CD8-positive, alpha-beta memory T cell (primary cell): ENCODE results near the gene MYBPC3. TPM values are rescaled to one million over a fixed set of nuclear protein-coding genes. Genes with fewer than 3 reads are reported as not detected.

Experiments used
- CTCF ChIA-PET: fragments of 350-600 bp; sonication (Branson Sonifier 250); formaldehyde crosslinking; loops from one replicate; lab custom pipeline; 2021; ENCODE audit warnings: antibody characterized with exemption; lab: Charles Lee
- POLR2A ChIA-PET: fragments of 350-600 bp; sonication (Branson Sonifier 250); formaldehyde crosslinking; loops from one replicate; lab custom pipeline; 2021; ENCODE audit warnings: antibody characterized with exemption; lab: Charles Lee
- DNase-seq, 5 donors: peaks; one replicate each; pipeline versions ENCODE4 v3.0.0 to v3.0.0-alpha.2; 2020 to 2022; ENCODE audit warnings: mixed read lengths in 1 of 5
- H3K27ac ChIP-seq: one replicate; pipeline ENCODE4 v1.7.0; 2013; ENCODE audit warnings: low read depth, mild to moderate bottlenecking, low read length, moderate library complexity
- H3K27me3 ChIP-seq: 2 replicates; pipeline ENCODE4 v1.7.0; 2013; ENCODE audit warnings: low read length, mild to moderate bottlenecking; ENCODE audit not compliant: insufficient read depth, poor library complexity, severe bottlenecking
- H3K36me3 ChIP-seq: 2 replicates; pipeline ENCODE4 v1.7.0; 2013; ENCODE audit warnings: mild to moderate bottlenecking, low read length, moderate library complexity; ENCODE audit not compliant: insufficient read depth
- H3K4me1 ChIP-seq: 2 replicates; pipeline ENCODE4 v1.7.0; 2013; ENCODE audit warnings: mild to moderate bottlenecking, low read length, moderate library complexity; ENCODE audit not compliant: insufficient read depth
- H3K4me3 ChIP-seq: 2 replicates; pipeline ENCODE4 v1.7.0; 2013; ENCODE audit warnings: mild to moderate bottlenecking, low read length
- H3K9me3 ChIP-seq: 2 replicates; pipeline ENCODE4 v1.7.0; 2013; ENCODE audit warnings: mild to moderate bottlenecking, low read length
- H3K27ac Mint-ChIP-seq, 8 donors: one replicate each; pipeline ENCODE4 v1.8.0; 2020 to 2021; ENCODE audit warnings: mixed read lengths in 8 of 8, mild to moderate bottlenecking in 6 of 8, inconsistent platforms in 3 of 8, moderate library complexity in 3 of 8
- H3K27me3 Mint-ChIP-seq, 2 donors: one replicate each; pipeline ENCODE4 v1.8.0; 2020 to 2021; ENCODE audit warnings: mixed read lengths in 2 of 2, mild to moderate bottlenecking in 1 of 2, moderate library complexity in 1 of 2
- H3K36me3 Mint-ChIP-seq, 3 donors: one replicate each; pipeline ENCODE4 v1.8.0; 2020 to 2021; ENCODE audit warnings: mixed read lengths in 3 of 3, inconsistent platforms in 1 of 3, mild to moderate bottlenecking in 1 of 3
- H3K4me1 Mint-ChIP-seq, 3 donors: one replicate each; pipeline ENCODE4 v1.8.0; 2020 to 2021; ENCODE audit warnings: mixed read lengths in 3 of 3, inconsistent platforms in 1 of 3, mild to moderate bottlenecking in 1 of 3
- H3K4me3 Mint-ChIP-seq, 7 donors: one replicate each; pipeline ENCODE4 v1.8.0; 2020 to 2021; ENCODE audit warnings: mixed read lengths in 7 of 7, mild to moderate bottlenecking in 6 of 7, moderate library complexity in 4 of 7, inconsistent platforms in 2 of 7
- H3K9me3 Mint-ChIP-seq, 5 donors: one replicate each; pipeline ENCODE4 v1.8.0; 2020 to 2022; ENCODE audit warnings: mixed read lengths in 5 of 5, mild to moderate bottlenecking in 3 of 5, moderate library complexity in 2 of 5, inconsistent platforms in 1 of 5
- polyA plus RNA-seq: library from polyadenylated mRNA; unstranded; fragments of 300-500 nt; fragmentation: Illumina TruSeq; gene quantifications from one replicate; pipeline ENCODE4 v1.2.3, GENCODE V29; 2021
- total RNA-seq, 2 experiments: library from RNA; stranded (reverse); gene quantifications; one replicate each; pipeline ENCODE4 v1.2.3, GENCODE V29; 2021

The MYBPC3 gene
- total and polyA plus RNA-seq, 3 experiments from 2014 or later, result not detected

- peaks cover 0 to 2% (median 0%) of the 10 kb centered on the region in 3 donors for H3K4me1 Mint-ChIP-seq
- no peak overlapping the region for H3K4me3 Mint-ChIP-seq
- no peaks in the 10 kb centered on the region for H3K9me3 Mint-ChIP-seq
- Histone ChIP-seq H3K27me3 (no peaks in the 10 kb centered on the region), H3K4me3 (no peak overlapping the region), H3K9me3 (no peaks in the 10 kb centered on the region), H3K4me1 (peaks cover 3% of the 10 kb centered on the region), H3K36me3 (no peaks in the 10 kb centered on the region), H3K27ac (no peak overlapping the region)
- POLR2A ChIA-PET, result interaction anchor here (1.2 kb wide), 1 partner anchor 37 kb away, joined by 3 read pairs; no protein-coding TSS in a partner anchor
- DNase-seq, result no peak
- CTCF ChIA-PET, result interaction anchor here (0.9 to 5.2 kb wide), 8 partner anchors 15 to 86 kb away, joined by 3 to 129 read pairs (median 10); partner anchors contain the start of gene SLC39A13
- H3K27me3 Mint-ChIP-seq, result no peaks in the 10 kb centered on the region
- no peak overlapping the region for H3K27ac Mint-ChIP-seq
- no peaks in the 10 kb centered on the region for H3K36me3 Mint-ChIP-seq
Observed at GRCh38 chr11:47375020-47375419, 22.5 kb upstream of the MYBPC3 start.

GRCh38 chr11:47374720-47375019 lies 22.2 kb upstream of the MYBPC3 start:
- no peaks in the 10 kb centered on the region for H3K27me3 ChIP-seq

GRCh38 chr11:47373876-47374719 lies 21.6 kb upstream of the MYBPC3 start:
- H3K27me3 Mint-ChIP-seq, result peaks cover 0 to 5% of the 10 kb centered on the region in 2 donors
- H3K4me3 Mint-ChIP-seq, result no peak overlapping the region
- H3K9me3 ChIP-seq, result no peaks in the 10 kb centered on the region
- H3K4me1 Mint-ChIP-seq, result peaks cover 0 to 2% (median 0%) of the 10 kb centered on the region in 3 donors
- H3K27me3 ChIP-seq, result no peaks in the 10 kb centered on the region
- H3K27ac ChIP-seq, result no peak overlapping the region
- H3K36me3 Mint-ChIP-seq, result no peaks in the 10 kb centered on the region
- peak overlapping the region in 4 of 8 donors; percentile 15 to 63 (median 42) for H3K27ac Mint-ChIP-seq
- peaks cover 3% of the 10 kb centered on the region for H3K4me1 ChIP-seq
- no peaks in the 10 kb centered on the region for H3K9me3 Mint-ChIP-seq
- POLR2A ChIA-PET, result interaction anchor here (0.7 to 1.2 kb wide), 4 partner anchors 20 to 968 kb away, joined by 3 to 4 read pairs (median 3); no protein-coding TSS in a partner anchor
- DNase-seq, result peak; percentile 75 to 90 (median 80)
- no peak overlapping the region for H3K4me3 ChIP-seq
- H3K36me3 ChIP-seq, result no peaks in the 10 kb centered on the region
- CTCF ChIA-PET, result interaction anchor here (0.6 to 5.2 kb wide), 31 partner anchors 9 to 479 kb away, joined by 3 to 129 read pairs (median 5); partner anchors contain the start of genes ACP2, DDB2, KBTBD4 and RAPSN

More at GRCh38 chr11:47374720-47375019, 22.2 kb upstream of the MYBPC3 start:
- H3K9me3 ChIP-seq, result no peaks in the 10 kb centered on the region
- Mint-ChIP-seq H3K9me3 (no peaks in the 10 kb centered on the region), H3K27me3 (no peaks in the 10 kb centered on the region), H3K27ac (no peak overlapping the region), H3K4me3 (no peak overlapping the region), H3K36me3 (no peaks in the 10 kb centered on the region), H3K4me1 (peaks cover 0 to 2% (median 0%) of the 10 kb centered on the region in 3 donors)
- DNase-seq, result no peak
- no peaks in the 10 kb centered on the region for H3K36me3 ChIP-seq
- peaks cover 3% of the 10 kb centered on the region for H3K4me1 ChIP-seq
- ChIA-PET CTCF (interaction anchor here (0.6 to 5.2 kb wide), 26 partner anchors 8 to 477 kb away, joined by 3 to 129 read pairs (median 5); partner anchors contain the start of genes ACP2, DDB2, KBTBD4 and SLC39A13), POLR2A (interaction anchor here (0.7 to 1.2 kb wide), 2 partner anchors 37 to 969 kb away, joined by 3 read pairs; no protein-coding TSS in a partner anchor)
- H3K27ac ChIP-seq, result no peak overlapping the region
- no peak overlapping the region for H3K4me3 ChIP-seq

- H3K9me3 ChIP-seq, result no peaks in the 10 kb centered on the region
- Mint-ChIP-seq H3K9me3 (no peaks in the 10 kb centered on the region), H3K27ac (peak overlapping the region in 1 of 8 donors; percentile 36), H3K36me3 (no peaks in the 10 kb centered on the region), H3K4me1 (peaks cover 0 to 2% (median 0%) of the 10 kb centered on the region in 3 donors), H3K4me3 (no peak overlapping the region), H3K27me3 (peaks cover 0 to 5% of the 10 kb centered on the region in 2 donors)
- no peaks in the 10 kb centered on the region for H3K27me3 ChIP-seq
- H3K36me3 ChIP-seq, result no peaks in the 10 kb centered on the region
- ChIA-PET CTCF (interaction anchor here (1.1 to 5.2 kb wide), 6 partner anchors 18 to 82 kb away, joined by 3 to 129 read pairs (median 46); partner anchors contain the start of gene SLC39A13), POLR2A (interaction anchor here (0.6 kb wide), 1 partner anchor 74 kb away, joined by 6 read pairs; no protein-coding TSS in a partner anchor)
- H3K27ac ChIP-seq, result no peak overlapping the region
- peaks cover 3% of the 10 kb centered on the region for H3K4me1 ChIP-seq
- H3K4me3 ChIP-seq, result no peak overlapping the region
- DNase-seq, result no peak
Observed at GRCh38 chr11:47372422-47372821, 19.9 kb upstream of the MYBPC3 start.

GRCh38 chr11:47369676-47370075 lies 17.2 kb upstream of the MYBPC3 start:
- Mint-ChIP-seq H3K4me1 (peaks cover 0 to 2% (median 0%) of the 10 kb centered on the region in 3 donors), H3K4me3 (no peak overlapping the region), H3K36me3 (no peaks in the 10 kb centered on the region), H3K27ac (peak overlapping the region in 1 of 8 donors; percentile 21), H3K9me3 (no peaks in the 10 kb centered on the region), H3K27me3 (peaks cover 9 to 11% of the 10 kb centered on the region in 2 donors)
- ChIA-PET CTCF (no interaction called here), POLR2A (interaction anchor here (0.5 to 0.7 kb wide), 2 partner anchors 110 to 810 kb away, joined by 3 read pairs; no protein-coding TSS in a partner anchor)
- Histone ChIP-seq H3K4me3 (no peak overlapping the region), H3K36me3 (no peaks in the 10 kb centered on the region), H3K27ac (no peak overlapping the region), H3K27me3 (no peaks in the 10 kb centered on the region), H3K4me1 (peaks cover 3% of the 10 kb centered on the region), H3K9me3 (no peaks in the 10 kb centered on the region)
- no peak for DNase-seq

- Mint-ChIP-seq H3K27ac (peak overlapping the region in 2 of 8 donors; percentile 2 to 10), H3K4me3 (no peak overlapping the region), H3K27me3 (peaks cover 11 to 12% of the 10 kb centered on the region in 2 donors), H3K4me1 (no peaks in the 10 kb centered on the region), H3K9me3 (no peaks in the 10 kb centered on the region), H3K36me3 (no peaks in the 10 kb centered on the region)
- no peaks in the 10 kb centered on the region for H3K9me3 ChIP-seq
- no peak overlapping the region for H3K4me3 ChIP-seq
- ChIA-PET POLR2A (no interaction called here), CTCF (no interaction called here)
- no peaks in the 10 kb centered on the region for H3K27me3 ChIP-seq
- no peak overlapping the region for H3K27ac ChIP-seq
- no peak for DNase-seq
- H3K4me1 ChIP-seq, result no peaks in the 10 kb centered on the region
- H3K36me3 ChIP-seq, result no peaks in the 10 kb centered on the region
Observed at GRCh38 chr11:47366020-47366490, 13.6 kb upstream of the MYBPC3 start.

GRCh38 chr11:47361419-47361818 lies 8.9 kb upstream of the MYBPC3 start:
- no peaks in the 10 kb centered on the region for H3K36me3 Mint-ChIP-seq
- Histone ChIP-seq H3K27ac (no peak overlapping the region), H3K9me3 (no peaks in the 10 kb centered on the region), H3K36me3 (no peaks in the 10 kb centered on the region), H3K27me3 (no peaks in the 10 kb centered on the region), H3K4me1 (no peaks in the 10 kb centered on the region), H3K4me3 (no peak overlapping the region)
- CTCF ChIA-PET, result interaction anchor here (4.8 kb wide), 1 partner anchor 13 kb away, joined by 13 read pairs; no protein-coding TSS in a partner anchor
- H3K4me1 Mint-ChIP-seq, result peaks cover 0 to 2% (median 0%) of the 10 kb centered on the region in 3 donors
- H3K27me3 Mint-ChIP-seq, result peaks cover 5 to 12% of the 10 kb centered on the region in 2 donors
- peak overlapping the region in 1 of 8 donors; percentile 25 for H3K27ac Mint-ChIP-seq
- no peak overlapping the region for H3K4me3 Mint-ChIP-seq
- DNase-seq, result no peak
- POLR2A ChIA-PET, result no interaction called here
- no peaks in the 10 kb centered on the region for H3K9me3 Mint-ChIP-seq
